HG03066 (cell line): ENCODE results near the gene TNFAIP3.
"Not testable (repeated sequence)": the region's sequence is repeated elsewhere in the genome, so short reads cannot be mapped to it uniquely, and the experiment has no call there.

Source experiments
- ATAC-seq: cut with Tn5 transposase; IDR thresholded peaks from one replicate; pipeline ENCODE4 v1.9.1; 2021; ENCODE audit warnings: low read depth; ENCODE audit not compliant: unreplicated experiment

Gene TNFAIP3

GRCh38 chr6:137844327-137844726, 22.7 kb upstream of the TNFAIP3 start:
- not testable (repeated sequence) for ATAC-seq

- not testable (repeated sequence) for ATAC-seq
Measured at GRCh38 chr6:137844773-137845172, 22.3 kb upstream of the TNFAIP3 start.

- ATAC-seq: no peak
Measured at GRCh38 chr6:137845460-137845859, 21.6 kb upstream of the TNFAIP3 start.

- no peak for ATAC-seq
Measured at GRCh38 chr6:137846274-137846673, 20.8 kb upstream of the TNFAIP3 start.

GRCh38 chr6:137846772-137847313, 20.2 kb upstream of the TNFAIP3 start:
- ATAC-seq: no peak

GRCh38 chr6:137847748-137848147, 19.3 kb upstream of the TNFAIP3 start:
- ATAC-seq: no peak

GRCh38 chr6:137848672-137849071, 18.4 kb upstream of the TNFAIP3 start:
- ATAC-seq: no peak

GRCh38 chr6:137849181-137849980, 17.7 kb upstream of the TNFAIP3 start:
- ATAC-seq: no peak

GRCh38 chr6:137849981-137850714, 16.9 kb upstream of the TNFAIP3 start:
- no peak for ATAC-seq

GRCh38 chr6:137850816-137851602, 16.1 kb upstream of the TNFAIP3 start:
- ATAC-seq: no peak

- ATAC-seq: no peak
Measured at GRCh38 chr6:137851669-137852068, 15.4 kb upstream of the TNFAIP3 start.

GRCh38 chr6:137852346-137852745, 14.7 kb upstream of the TNFAIP3 start:
- ATAC-seq: no peak

GRCh38 chr6:137852811-137853210, 14.2 kb upstream of the TNFAIP3 start:
- ATAC-seq: no peak

GRCh38 chr6:137853569-137854213, 13.4 kb upstream of the TNFAIP3 start:
- no peak for ATAC-seq

- ATAC-seq: no peak
Measured at GRCh38 chr6:137856138-137856898, 10.7 kb upstream of the TNFAIP3 start.

- no peak for ATAC-seq
Measured at GRCh38 chr6:137859025-137859424, 8.0 kb upstream of the TNFAIP3 start.

GRCh38 chr6:137860394-137861005, 6.6 kb upstream of the TNFAIP3 start:
- ATAC-seq: no peak

GRCh38 chr6:137861550-137862337, 5.3 kb upstream of the TNFAIP3 start:
- no peak for ATAC-seq
